ENCODE measurements around the gene DTX1. TPM values are rescaled to one million over a fixed set of nuclear protein-coding genes. Genes with fewer than 3 reads are reported as not detected.

DTX1 gene
- total RNA-seq, 1 experiment from 2014 or later: not detected

DNA sequence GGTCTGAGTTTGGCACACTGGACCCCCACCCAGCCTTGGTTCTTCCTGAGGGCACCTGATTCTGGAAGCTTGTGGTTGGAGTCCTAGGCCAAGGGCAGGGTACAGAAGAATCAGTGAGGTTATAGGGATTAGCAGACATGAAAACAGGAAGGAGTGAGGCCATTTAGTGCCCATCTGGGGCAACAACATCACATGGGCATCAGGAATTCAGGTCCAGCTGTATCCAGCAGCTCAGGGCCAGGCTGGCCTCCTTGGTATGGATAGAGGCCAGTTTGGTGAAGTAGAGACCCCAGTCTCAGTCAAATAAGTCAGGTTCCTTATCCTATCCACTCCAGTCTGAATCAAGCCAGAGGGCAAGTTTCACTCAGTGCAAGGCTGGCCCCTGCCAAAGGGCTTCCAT lies 42.8 kb downstream of the DTX1 start:
- CTCF ChIA-PET: no interaction called here
- Histone ChIP-seq H3K27ac (ENCODE audit: low read length) (no peak overlapping the region), H3K4me2 (ENCODE audit: low read length) (no peak overlapping the region), H3K27me3 (ENCODE audit: low read length) (no peaks in the 10 kb centered on the region), H4K20me1 (ENCODE audit: low read length) (no peaks in the 10 kb centered on the region), H3K4me1 (ENCODE audit: insufficient read depth, low read length) (0 out of 2 replicates have a peak, but pooled peaks cover 4% of the 10 kb centered on the region), H3K9ac (ENCODE audit: low read length) (no peak overlapping the region), H2AFZ (ENCODE audit: low read length) (no peak overlapping the region), H3K9me3 (ENCODE audit: low read length) (no peaks in the 10 kb centered on the region), H3K4me3 (ENCODE audit: low read length) (no peak overlapping the region), H3K36me3 (ENCODE audit: low read depth, low read length) (no peaks in the 10 kb centered on the region), H3K79me2 (ENCODE audit: low read length) (no peaks in the 10 kb centered on the region), H3F3A (ENCODE audit: low read length, unreplicated experiment) (no peaks in the 10 kb centered on the region), H3K9me2 (replicated peaks; ENCODE audit: low read length) (no peaks in the 10 kb centered on the region)
- BruUV-seq (replicated peaks): no TSS peak
- POLR2A ChIA-PET (ENCODE audit: unreplicated experiment): no interaction called here
- DNase-seq (no peak), ATAC-seq (no peak)
- TF ChIP-seq, protein P1, sequence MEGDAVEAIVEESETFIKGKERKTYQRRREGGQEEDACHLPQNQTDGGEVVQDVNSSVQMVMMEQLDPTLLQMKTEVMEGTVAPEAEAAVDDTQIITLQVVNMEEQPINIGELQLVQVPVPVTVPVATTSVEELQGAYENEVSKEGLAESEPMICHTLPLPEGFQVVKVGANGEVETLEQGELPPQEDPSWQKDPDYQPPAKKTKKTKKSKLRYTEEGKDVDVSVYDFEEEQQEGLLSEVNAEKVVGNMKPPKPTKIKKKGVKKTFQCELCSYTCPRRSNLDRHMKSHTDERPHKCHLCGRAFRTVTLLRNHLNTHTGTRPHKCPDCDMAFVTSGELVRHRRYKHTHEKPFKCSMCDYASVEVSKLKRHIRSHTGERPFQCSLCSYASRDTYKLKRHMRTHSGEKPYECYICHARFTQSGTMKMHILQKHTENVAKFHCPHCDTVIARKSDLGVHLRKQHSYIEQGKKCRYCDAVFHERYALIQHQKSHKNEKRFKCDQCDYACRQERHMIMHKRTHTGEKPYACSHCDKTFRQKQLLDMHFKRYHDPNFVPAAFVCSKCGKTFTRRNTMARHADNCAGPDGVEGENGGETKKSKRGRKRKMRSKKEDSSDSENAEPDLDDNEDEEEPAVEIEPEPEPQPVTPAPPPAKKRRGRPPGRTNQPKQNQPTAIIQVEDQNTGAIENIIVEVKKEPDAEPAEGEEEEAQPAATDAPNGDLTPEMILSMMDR (conservative IDR thresholded peaks at IDR 0.05; ENCODE audit: low read depth, low read length): no peak
- TF ChIP-seq EZH2phosphoT487 (IDR thresholded peaks at IDR 0.05; ENCODE audit: borderline replicate concordance, low read length): no peak
- intact Hi-C loops (cut with micrococcal nuclease): loop anchor here (10.0 kb wide), 1 partner anchor 55 kb away; no protein-coding TSS in a partner anchor

- TF ChIP-seq EZH2phosphoT487 (IDR thresholded peaks at IDR 0.05; ENCODE audit: borderline replicate concordance, low read length) (no peak), EZH2 (IDR thresholded peaks at IDR 0.05; ENCODE audit: low read length, unreplicated experiment) (no peak)
- TF ChIP-seq, protein P1 (conservative IDR thresholded peaks at IDR 0.05; ENCODE audit: low read depth, low read length): no peak
- H3K79me2 ChIP-seq (ENCODE audit: low read length): no peaks in the 10 kb centered on the region
- no peaks in the 10 kb centered on the region for H3K36me3 ChIP-seq (ENCODE audit: low read depth, low read length)
- H3K4me1 ChIP-seq (ENCODE audit: insufficient read depth, low read length): 0 out of 2 replicates have a peak, but pooled peaks cover 4% of the 10 kb centered on the region
- BruUV-seq (replicated peaks): no TSS peak
- H3K27me3 ChIP-seq (ENCODE audit: low read length): no peaks in the 10 kb centered on the region
- ChIA-PET CTCF (no interaction called here), POLR2A (ENCODE audit: unreplicated experiment) (no interaction called here)
- no peak overlapping the region for H3K4me3 ChIP-seq (ENCODE audit: low read length)
- ATAC-seq (no peak), DNase-seq (no peak)
- no peaks in the 10 kb centered on the region for H3K9me3 ChIP-seq (ENCODE audit: low read length)
- intact Hi-C loops (cut with micrococcal nuclease): loop anchor here (10.0 kb wide), 1 partner anchor 55 kb away; no protein-coding TSS in a partner anchor
- no peak overlapping the region for H3K4me2 ChIP-seq (ENCODE audit: low read length)
- no peak overlapping the region for H2AFZ ChIP-seq (ENCODE audit: low read length)
- H4K20me1 ChIP-seq (ENCODE audit: low read length): no peaks in the 10 kb centered on the region
- no peaks in the 10 kb centered on the region for H3F3A ChIP-seq (ENCODE audit: low read length, unreplicated experiment)
- no peaks in the 10 kb centered on the region for H3K9me2 ChIP-seq (replicated peaks; ENCODE audit: low read length)
- no peak overlapping the region for H3K27ac ChIP-seq (ENCODE audit: low read length)
- no peak overlapping the region for H3K9ac ChIP-seq (ENCODE audit: low read length)
Observed at GRCh38 chr12:113099764-113100163, 43.2 kb downstream of the DTX1 start.

GRCh38 chr12:113101751-113102150 lies 45.2 kb downstream of the DTX1 start:
- Histone ChIP-seq H3K9ac (ENCODE audit: low read length) (no peak overlapping the region), H3F3A (ENCODE audit: low read length, unreplicated experiment) (no peaks in the 10 kb centered on the region), H3K9me3 (ENCODE audit: low read length) (no peaks in the 10 kb centered on the region), H3K79me2 (ENCODE audit: low read length) (no peaks in the 10 kb centered on the region), H3K4me1 (ENCODE audit: insufficient read depth, low read length) (0 out of 2 replicates have a peak, but pooled peaks cover 4% of the 10 kb centered on the region), H3K9me2 (replicated peaks; ENCODE audit: low read length) (no peaks in the 10 kb centered on the region), H3K36me3 (ENCODE audit: low read depth, low read length) (no peaks in the 10 kb centered on the region), H3K4me2 (ENCODE audit: low read length) (no peak overlapping the region), H4K20me1 (ENCODE audit: low read length) (no peaks in the 10 kb centered on the region), H3K27ac (ENCODE audit: low read length) (no peak overlapping the region), H2AFZ (ENCODE audit: low read length) (no peak overlapping the region), H3K27me3 (ENCODE audit: low read length) (no peaks in the 10 kb centered on the region), H3K4me3 (ENCODE audit: low read length) (no peak overlapping the region)
- TF ChIP-seq, protein P1 (conservative IDR thresholded peaks at IDR 0.05; ENCODE audit: low read depth, low read length): no peak
- no peak for TF ChIP-seq EZH2 (IDR thresholded peaks at IDR 0.05; ENCODE audit: low read length, unreplicated experiment)
- no peak for TF ChIP-seq EZH2phosphoT487 (IDR thresholded peaks at IDR 0.05; ENCODE audit: borderline replicate concordance, low read length)
- ChIA-PET POLR2A (ENCODE audit: unreplicated experiment) (no interaction called here), CTCF (no interaction called here)
- DNase-seq (no peak), ATAC-seq (no peak)
- intact Hi-C loops (cut with micrococcal nuclease): no loop called here
- no TSS peak for BruUV-seq (replicated peaks)

All from PC-3 (cell line).